H9 (cell line): ENCODE data around the gene PPIP5K1. TPM values are rescaled to one million over a fixed set of nuclear protein-coding genes. Genes with fewer than 3 reads are reported as not detected.

ENCODE experiments used
- DNase-seq: peaks from one replicate; pipeline ENCODE4 v3.0.0-alpha.2; 2017
- H2AFZ ChIP-seq: one replicate; pipeline ENCODE4 v1.6.1; 2013; ENCODE audit warnings: mild to moderate bottlenecking, low read length, control low read depth, moderate library complexity
- H2AK5ac ChIP-seq: 2 replicates; pipeline ENCODE4 v1.6.1; 2013; ENCODE audit warnings: low read length, control low read depth, mixed read lengths; ENCODE audit not compliant: insufficient read length
- H2BK120ac ChIP-seq: one replicate; pipeline ENCODE4 v1.6.1; 2013; ENCODE audit warnings: low read depth, mild to moderate bottlenecking, low read length, control low read depth, inconsistent platforms; ENCODE audit not compliant: poor library complexity, severe bottlenecking
- H2BK12ac ChIP-seq: 2 replicates; pipeline ENCODE4 v1.6.1; 2013; ENCODE audit warnings: low read length, control low read depth, mixed read lengths, low read depth; ENCODE audit not compliant: insufficient read length
- H2BK15ac ChIP-seq: 2 replicates; pipeline ENCODE4 v1.6.1; 2013; ENCODE audit warnings: low read depth, low read length, control low read depth
- H2BK20ac ChIP-seq: one replicate; pipeline ENCODE4 v1.6.1; 2013; ENCODE audit warnings: low read depth, mild to moderate bottlenecking, low read length, control low read depth, inconsistent platforms; ENCODE audit not compliant: poor library complexity, severe bottlenecking
- H2BK5ac ChIP-seq: 2 replicates; pipeline ENCODE4 v1.6.1; 2013; ENCODE audit warnings: low read length, control low read depth, mixed read lengths; ENCODE audit not compliant: insufficient read length
- H3K14ac ChIP-seq: 2 replicates; pipeline ENCODE4 v1.6.1; 2013; ENCODE audit warnings: low read length, control low read depth; ENCODE audit not compliant: insufficient read depth
- H3K18ac ChIP-seq: 2 replicates; pipeline ENCODE4 v1.6.1; 2013; ENCODE audit warnings: low read depth, mild to moderate bottlenecking, mixed read lengths, low read length, control low read depth; ENCODE audit not compliant: insufficient read length
- H3K23ac ChIP-seq: 2 replicates; pipeline ENCODE4 v1.6.1; 2013; ENCODE audit warnings: low read length, control low read depth, mixed read lengths, low read depth; ENCODE audit not compliant: insufficient read length
- H3K23me2 ChIP-seq: 2 replicates; pipeline ENCODE4 v1.6.1; 2013; ENCODE audit warnings: low read depth, mild to moderate bottlenecking, mixed read lengths, low read length, control low read depth; ENCODE audit not compliant: insufficient read length, poor library complexity, severe bottlenecking
- H3K27ac ChIP-seq: 2 replicates; pipeline ENCODE4 v1.5.1; 2013; ENCODE audit warnings: low read length, control low read depth, mixed read lengths, low read depth; ENCODE audit not compliant: insufficient read length
- H3K27me3 ChIP-seq: 2 replicates; pipeline ENCODE4 v1.6.1; 2013; ENCODE audit warnings: low read length, control low read depth, inconsistent platforms; ENCODE audit not compliant: insufficient read depth
- H3K4ac ChIP-seq: 2 replicates; pipeline ENCODE4 v1.6.1; 2013; ENCODE audit warnings: low read depth, mild to moderate bottlenecking, control low read depth, inconsistent platforms, low read length, moderate library complexity
- H3K4me1 ChIP-seq: 2 replicates; pipeline ENCODE4 v1.6.1; 2013; ENCODE audit warnings: low read length, control low read depth, inconsistent platforms; ENCODE audit not compliant: insufficient read depth
- H3K4me2 ChIP-seq: 2 replicates; pipeline ENCODE4 v1.6.1; 2013; ENCODE audit warnings: low read length, control low read depth, mixed read lengths; ENCODE audit not compliant: insufficient read length, insufficient read depth
- H3K56ac ChIP-seq: 2 replicates; pipeline ENCODE4 v1.6.1; 2013; ENCODE audit warnings: low read depth, mild to moderate bottlenecking, mixed read lengths, low read length, control low read depth; ENCODE audit not compliant: insufficient read length
- H3K79me1 ChIP-seq: 2 replicates; pipeline ENCODE4 v1.6.1; 2013; ENCODE audit warnings: low read depth, mild to moderate bottlenecking, moderate library complexity, low read length, control low read depth, inconsistent platforms; ENCODE audit not compliant: insufficient read depth, poor library complexity, severe bottlenecking
- H3K79me2 ChIP-seq: 2 replicates; pipeline ENCODE4 v1.6.1; 2013; ENCODE audit warnings: low read length, control low read depth, inconsistent platforms; ENCODE audit not compliant: insufficient read depth
- H3K9ac ChIP-seq: 2 replicates; pipeline ENCODE4 v1.6.1; 2013; ENCODE audit warnings: low read length, control low read depth, mixed read lengths; ENCODE audit not compliant: insufficient read length; ENCODE audit errors: extremely low read depth
- H3K9me3 ChIP-seq: one replicate; pipeline ENCODE4 v1.6.1; 2013; ENCODE audit warnings: low read depth, low read length, inconsistent platforms; ENCODE audit not compliant: control insufficient read depth
- H3T11ph ChIP-seq: one replicate; pipeline ENCODE4 v1.6.1; 2013; ENCODE audit warnings: mild to moderate bottlenecking, low read length, control low read depth, inconsistent platforms
- H4K20me1 ChIP-seq: one replicate; pipeline ENCODE4 v1.6.1; 2013; ENCODE audit not compliant: control insufficient read depth, insufficient read length, insufficient read depth
- H4K5ac ChIP-seq: 2 replicates; pipeline ENCODE4 v1.6.1; 2013; ENCODE audit warnings: low read depth, mild to moderate bottlenecking, mixed read lengths, low read length, control low read depth; ENCODE audit not compliant: insufficient read length
- H4K8ac ChIP-seq: replicated peaks from 2 replicates; pipeline ENCODE4 v1.6.1; 2013; ENCODE audit warnings: low read length, control low read depth, mixed read lengths, low read depth; ENCODE audit not compliant: insufficient read length
- H4K91ac ChIP-seq: 2 replicates; pipeline ENCODE4 v1.6.1; 2013; ENCODE audit warnings: low read depth, mild to moderate bottlenecking, moderate library complexity, mixed read lengths, low read length, control low read depth; ENCODE audit not compliant: insufficient read length
- H3K27ac Mint-ChIP-seq, 3 experiments: 2 replicates in 2 of 3; 3 replicates in 1 of 3; pipeline ENCODE4 v1.8.0; 2020 to 2021; ENCODE audit warnings: mixed read lengths in 3 of 3, mild to moderate bottlenecking in 1 of 3, moderate library complexity in 1 of 3
- H3K27me3 Mint-ChIP-seq: 2 replicates; pipeline ENCODE4 v1.8.0; 2021; ENCODE audit warnings: low read depth, mild to moderate bottlenecking, moderate library complexity, mixed read lengths
- H3K36me3 Mint-ChIP-seq, 3 experiments: 2 replicates in 2 of 3; 3 replicates in 1 of 3; pipeline ENCODE4 v1.8.0; 2020 to 2021; ENCODE audit warnings: low read depth in 3 of 3, mixed read lengths in 3 of 3; ENCODE audit not compliant: insufficient read depth in 1 of 3
- H3K4me1 Mint-ChIP-seq, 2 experiments: 2 replicates each; pipeline ENCODE4 v1.8.0; 2020; ENCODE audit warnings: mixed read lengths in 2 of 2
- H3K4me3 Mint-ChIP-seq, 2 experiments: 2 replicates in 1 of 2; 3 replicates in 1 of 2; pipeline ENCODE4 v1.8.0; 2020 to 2021; ENCODE audit warnings: mild to moderate bottlenecking in 2 of 2, mixed read lengths in 2 of 2, moderate library complexity in 1 of 2
- H3K9me3 Mint-ChIP-seq, 2 experiments: 2 replicates in 1 of 2; 3 replicates in 1 of 2; pipeline ENCODE4 v1.8.0; 2020; ENCODE audit warnings: mild to moderate bottlenecking in 2 of 2, mixed read lengths in 2 of 2, moderate library complexity in 1 of 2
- CTCF ChIP-seq: fragments of 200-600 bp; sonication (generic); conservative IDR thresholded peaks from 3 replicates; pipeline ENCODE4 v1.8.0; 2021; ENCODE audit warnings: antibody characterized with exemption, mild to moderate bottlenecking
- WGBS: extraction: QIAGEN DNeasy Blood & Tissue Kit; methylation state at CpG from one replicate; pipeline ENCODE4 v1.1.7; 2013; ENCODE audit warnings: missing lambda C conversion rate, low lambda C conversion rate, mixed read lengths; ENCODE audit not compliant: insufficient read length; ENCODE audit errors: extremely low coverage; 5-methylcytosine and 5-hydroxymethylcytosine counted together
- total RNA-seq: library from RNA; stranded (reverse); gene quantifications from 2 replicates; pipeline ENCODE4 v1.2.1, GENCODE V29; 2021

The PPIP5K1 gene
- total RNA-seq, 1 experiment from 2014 or later: 28.5 TPM

DNA sequence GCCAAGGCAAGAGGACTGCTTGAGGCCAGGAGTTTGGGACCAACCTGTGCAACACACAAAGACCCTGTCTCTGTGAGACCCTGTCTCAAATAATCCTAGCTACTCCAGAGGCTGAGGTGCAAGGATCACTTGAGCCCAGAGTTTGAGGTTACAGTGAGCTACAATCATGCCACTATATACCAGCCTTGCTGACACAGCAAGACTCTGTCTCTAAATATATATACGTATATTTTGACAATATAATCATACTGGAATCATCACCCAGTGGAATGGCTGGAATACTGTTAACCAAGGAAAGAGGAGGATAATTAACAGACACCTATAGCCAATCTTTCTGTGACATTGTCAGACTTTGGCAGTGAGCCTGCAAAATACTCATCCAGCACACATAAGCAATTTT is 81.6 kb downstream of the PPIP5K1 start:
- Histone ChIP-seq H4K5ac (no peak overlapping the region), H2AK5ac (no peak overlapping the region), H3K14ac (no peak overlapping the region), H2AFZ (no peak overlapping the region), H3K56ac (no peak overlapping the region), H3K23me2 (peaks cover 13% of the 10 kb centered on the region), H3K4me2 (no peak overlapping the region), H4K91ac (no peak overlapping the region), H3K9ac (no peak overlapping the region), H2BK12ac (no peak overlapping the region), H2BK5ac (no peak overlapping the region), H2BK120ac (no peak overlapping the region), H2BK15ac (no peak overlapping the region), H3K4me1 (no peaks in the 10 kb centered on the region), H4K20me1 (no peaks in the 10 kb centered on the region), H3T11ph (no peak overlapping the region), H3K23ac (no peak overlapping the region), H3K27me3 (peaks cover 12% of the 10 kb centered on the region; the same call in 1 of the 2 replicates), H3K4ac (no peak overlapping the region), H2BK20ac (no peak overlapping the region), H3K27ac (no peak overlapping the region), H3K18ac (no peak overlapping the region), H4K8ac (no peak overlapping the region), H3K79me2 (no peaks in the 10 kb centered on the region), H3K79me1 (no peaks in the 10 kb centered on the region), H3K9me3 (no peaks in the 10 kb centered on the region)
- Mint-ChIP-seq H3K27ac (no peak overlapping the region), H3K36me3 (no peaks in the 10 kb centered on the region), H3K4me1 (peaks cover 13 to 32% of the 10 kb centered on the region in 2 experiments), H3K27me3 (peaks cover 24% of the 10 kb centered on the region), H3K9me3 (no peaks in the 10 kb centered on the region), H3K4me3 (no peak overlapping the region)
- DNase-seq: no peak
- no peak for TF ChIP-seq CTCF
- no CpG with 5 or more reads among the region's 1 CpG for WGBS
